Vagina (tissue), 2 donors: ENCODE data around the gene ATP8A2. TPM values are rescaled to one million over a fixed set of nuclear protein-coding genes. Genes with fewer than 3 reads are reported as not detected.

Source experiments
- DNase-seq, 2 donors: peaks; one replicate each; pipeline ENCODE4 v3.0.0-alpha.2; 2017; ENCODE audit errors: extremely low spot score in 2 of 2
- H3K27ac ChIP-seq: fragments of 200-600 bp; sonication (generic); one replicate; pipeline ENCODE4 v1.5.1; 2019
- H3K27me3 ChIP-seq: fragments of 200-600 bp; sonication (generic); one replicate; pipeline ENCODE4 v1.5.1; 2019
- H3K36me3 ChIP-seq, 2 donors: fragments of 200-600 bp; sonication (generic); one replicate each; pipeline ENCODE4 v1.5.1; 2017 to 2019
- H3K4me1 ChIP-seq: fragments of 200-600 bp; sonication (generic); one replicate; pipeline ENCODE4 v1.5.1; 2019
- H3K4me3 ChIP-seq, 2 donors: fragments of 200-600 bp; sonication (generic); 1 replicate in 1 of 2; 2 replicates in 1 of 2; pipeline ENCODE4 v1.5.1; 2016 to 2019
- H3K9me3 ChIP-seq: fragments of 200-600 bp; sonication (generic); one replicate; pipeline ENCODE4 v1.5.1; 2019
- POLR2A ChIP-seq, 2 donors: fragments of 450-650 bp; IDR thresholded peaks; one replicate each; pipeline ENCODE4 v1.6.1; 2017; ENCODE audit warnings: antibody characterized with exemption in 2 of 2, mild to moderate bottlenecking in 2 of 2, moderate library complexity in 2 of 2
- POLR2AphosphoS5 ChIP-seq, 2 donors: sonication (generic); formaldehyde crosslinking; IDR thresholded peaks; one replicate each; pipeline ENCODE4 v1.9.0; 2017; ENCODE audit warnings: antibody characterized with exemption in 2 of 2, mild to moderate bottlenecking in 2 of 2, low read depth in 1 of 2; ENCODE audit not compliant: insufficient read depth in 1 of 2
- intact Hi-C: fragments of 100-400 bp; cut with DNase I; formaldehyde crosslinking; loops from one replicate; pipeline ENCODE4 v1.15.1; 2023
- total RNA-seq: library from RNA; depleted of rRNA; stranded (reverse); fragments of >200 nt; gene quantifications from one replicate; pipeline ENCODE4 v1.2.3, GENCODE V29; 2016
- TF ChIP-seq, protein P1 (sequence below), 3 experiments: fragments of 450-650 bp in 2 of 3; fragments of 200-600 bp in 1 of 3; sonication (generic) in 1 of 3; IDR thresholded peaks; one replicate each; pipeline ENCODE4 v1.5.1; 2017 to 2019; ENCODE audit warnings: antibody characterized with exemption in 3 of 3, mild to moderate bottlenecking in 2 of 3, moderate library complexity in 2 of 3

ATP8A2 gene
- total RNA-seq, 1 donor from 2014 or later = 1.5 TPM

DNA sequence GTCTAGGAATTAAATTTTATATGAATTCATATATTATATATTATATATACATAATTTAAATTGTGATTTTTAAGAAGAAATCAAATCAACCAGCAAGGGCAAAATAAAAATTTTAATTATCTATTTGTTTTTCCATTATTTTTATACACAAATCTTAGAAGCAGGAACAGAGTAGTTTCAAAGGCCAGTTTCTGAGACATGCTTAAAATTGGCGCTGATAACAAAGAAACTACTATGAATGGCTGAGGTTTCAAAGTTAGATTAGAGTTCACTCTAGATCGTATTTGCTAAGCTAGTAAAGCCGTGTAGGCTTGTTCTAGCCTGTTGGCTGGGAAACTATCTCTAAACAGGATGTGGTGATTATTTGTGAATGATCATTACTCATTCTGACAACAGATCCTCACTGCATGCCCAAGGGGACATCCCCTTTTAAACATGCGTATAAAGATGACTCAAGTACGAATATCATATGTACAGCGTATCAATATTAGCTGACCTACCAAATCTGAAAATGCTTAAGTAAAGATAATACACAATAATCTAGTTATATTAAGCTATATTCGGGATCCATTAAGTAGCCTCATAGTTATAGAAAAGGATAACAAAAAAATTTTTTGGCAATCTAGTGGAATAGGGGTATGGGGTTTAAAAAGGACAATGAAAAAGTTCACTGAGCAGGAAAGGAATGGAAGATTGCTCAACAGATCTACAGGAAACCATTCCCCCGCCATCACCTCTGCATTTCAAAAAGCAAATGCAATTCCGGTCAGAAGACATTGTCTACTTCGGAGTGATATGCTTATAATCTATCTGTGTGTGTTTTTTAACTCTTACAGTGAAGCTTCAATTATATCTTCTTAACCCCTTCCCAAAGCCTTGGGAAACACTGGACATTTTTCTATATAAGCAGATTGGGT, 529.9 kb downstream of the ATP8A2 start:
- Histone ChIP-seq H3K36me3 (no peaks in the 10 kb centered on the region), H3K9me3 (no peaks in the 10 kb centered on the region), H3K27me3 (no peaks in the 10 kb centered on the region), H3K4me1 (peaks cover 4% of the 10 kb centered on the region), H3K27ac (no peak overlapping the region), H3K4me3 (no peak overlapping the region)
- intact Hi-C loops = no loop called here
- DNase-seq = no peak
- TF ChIP-seq POLR2A (IDR thresholded peaks at IDR 0.05) (no peak), POLR2AphosphoS5 (IDR thresholded peaks at IDR 0.05; ENCODE audit: insufficient read depth in 1 of 2, low read depth in 1 of 2) (no peak)
- TF ChIP-seq, protein P1, sequence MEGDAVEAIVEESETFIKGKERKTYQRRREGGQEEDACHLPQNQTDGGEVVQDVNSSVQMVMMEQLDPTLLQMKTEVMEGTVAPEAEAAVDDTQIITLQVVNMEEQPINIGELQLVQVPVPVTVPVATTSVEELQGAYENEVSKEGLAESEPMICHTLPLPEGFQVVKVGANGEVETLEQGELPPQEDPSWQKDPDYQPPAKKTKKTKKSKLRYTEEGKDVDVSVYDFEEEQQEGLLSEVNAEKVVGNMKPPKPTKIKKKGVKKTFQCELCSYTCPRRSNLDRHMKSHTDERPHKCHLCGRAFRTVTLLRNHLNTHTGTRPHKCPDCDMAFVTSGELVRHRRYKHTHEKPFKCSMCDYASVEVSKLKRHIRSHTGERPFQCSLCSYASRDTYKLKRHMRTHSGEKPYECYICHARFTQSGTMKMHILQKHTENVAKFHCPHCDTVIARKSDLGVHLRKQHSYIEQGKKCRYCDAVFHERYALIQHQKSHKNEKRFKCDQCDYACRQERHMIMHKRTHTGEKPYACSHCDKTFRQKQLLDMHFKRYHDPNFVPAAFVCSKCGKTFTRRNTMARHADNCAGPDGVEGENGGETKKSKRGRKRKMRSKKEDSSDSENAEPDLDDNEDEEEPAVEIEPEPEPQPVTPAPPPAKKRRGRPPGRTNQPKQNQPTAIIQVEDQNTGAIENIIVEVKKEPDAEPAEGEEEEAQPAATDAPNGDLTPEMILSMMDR (IDR thresholded peaks at IDR 0.05) = no peak

DNA sequence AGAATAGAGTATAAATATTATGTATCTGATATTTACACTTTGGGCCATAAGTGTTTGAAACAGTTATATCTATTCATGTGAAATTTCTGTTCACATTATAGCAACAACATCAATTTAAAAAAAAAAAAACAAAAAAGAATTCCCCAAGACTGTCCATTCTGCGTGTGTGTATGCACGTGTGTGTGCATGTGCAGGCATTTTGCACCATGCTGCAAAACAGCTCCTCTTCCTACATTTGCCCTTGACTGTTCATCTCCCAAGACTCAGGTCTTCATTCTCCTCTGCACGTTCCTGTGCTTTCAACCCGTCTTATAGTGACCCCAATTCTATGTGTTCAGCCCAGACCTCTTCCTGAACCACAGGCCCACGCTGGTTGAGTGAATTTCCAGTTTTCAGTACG, 530.7 kb downstream of the ATP8A2 start:
- no peaks in the 10 kb centered on the region for H3K9me3 ChIP-seq
- DNase-seq = no peak
- no peak overlapping the region for H3K27ac ChIP-seq
- H3K4me1 ChIP-seq = peaks cover 4% of the 10 kb centered on the region
- intact Hi-C loops = no loop called here
- no peaks in the 10 kb centered on the region for H3K27me3 ChIP-seq
- no peaks in the 10 kb centered on the region for H3K36me3 ChIP-seq
- no peak overlapping the region for H3K4me3 ChIP-seq
- TF ChIP-seq POLR2AphosphoS5 (IDR thresholded peaks at IDR 0.05; ENCODE audit: insufficient read depth in 1 of 2, low read depth in 1 of 2) (no peak), POLR2A (IDR thresholded peaks at IDR 0.05) (no peak)
- TF ChIP-seq, protein P1 (IDR thresholded peaks at IDR 0.05) = no peak

DNA sequence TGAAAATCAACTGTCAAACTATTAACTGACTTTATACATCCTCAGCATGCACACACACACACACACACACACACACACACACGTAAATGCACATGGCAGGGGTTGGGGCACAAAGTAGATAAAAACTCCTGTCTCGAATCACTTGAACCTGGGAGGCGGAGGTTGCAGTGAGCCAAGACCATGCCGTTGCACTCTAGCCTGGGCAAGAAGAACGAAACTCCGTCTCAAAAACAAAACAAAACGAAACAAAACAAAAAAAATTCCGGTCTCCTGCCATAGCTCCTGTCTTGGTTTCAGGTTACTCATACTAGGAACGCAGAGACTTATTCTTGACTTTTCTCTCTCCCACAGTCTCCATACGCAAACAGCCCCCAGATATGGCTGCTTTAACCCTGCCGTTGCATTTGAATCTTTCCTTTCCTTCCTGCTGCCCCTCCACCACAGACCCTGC, 531.1 kb downstream of the ATP8A2 start:
- H3K36me3 ChIP-seq = no peaks in the 10 kb centered on the region
- TF ChIP-seq POLR2AphosphoS5 (IDR thresholded peaks at IDR 0.05; ENCODE audit: insufficient read depth in 1 of 2, low read depth in 1 of 2) (no peak), POLR2A (IDR thresholded peaks at IDR 0.05) (no peak)
- TF ChIP-seq, protein P1 (IDR thresholded peaks at IDR 0.05) = no peak
- H3K27me3 ChIP-seq = no peaks in the 10 kb centered on the region
- H3K4me1 ChIP-seq = peaks cover 4% of the 10 kb centered on the region
- no peak overlapping the region for H3K27ac ChIP-seq
- H3K9me3 ChIP-seq = no peaks in the 10 kb centered on the region
- intact Hi-C loops = no loop called here
- H3K4me3 ChIP-seq = no peak overlapping the region
- no peak for DNase-seq

DNA sequence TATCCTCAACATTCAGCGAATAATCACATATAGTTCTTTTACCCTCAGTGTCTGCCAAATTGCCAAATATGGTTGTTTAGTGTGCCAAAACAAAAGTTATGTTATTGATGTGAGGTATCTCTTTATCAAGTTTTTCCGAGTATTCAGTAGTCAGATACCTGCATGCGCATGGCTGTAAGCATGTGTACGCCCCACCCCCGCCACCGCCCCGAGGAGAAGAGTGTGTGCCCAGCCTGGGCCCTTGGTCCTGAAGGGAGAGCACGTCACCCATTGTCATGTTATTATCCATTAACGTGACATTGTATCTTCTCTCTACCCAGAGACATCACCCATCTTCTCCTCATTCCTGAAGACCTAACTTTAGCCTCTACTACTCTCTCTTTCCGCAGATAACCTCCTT, 533.1 kb downstream of the ATP8A2 start:
- Histone ChIP-seq H3K27ac (no peak overlapping the region), H3K36me3 (no peaks in the 10 kb centered on the region)
- no peak for DNase-seq

More for the DNA sequence above, 533.1 kb downstream of the ATP8A2 start:
- intact Hi-C loops = no loop called here
- peaks cover 4% of the 10 kb centered on the region for H3K4me1 ChIP-seq
- no peaks in the 10 kb centered on the region for H3K9me3 ChIP-seq
- no peak overlapping the region for H3K4me3 ChIP-seq
- TF ChIP-seq POLR2AphosphoS5 (IDR thresholded peaks at IDR 0.05; ENCODE audit: insufficient read depth in 1 of 2, low read depth in 1 of 2) (no peak), POLR2A (IDR thresholded peaks at IDR 0.05) (no peak)
- TF ChIP-seq, protein P1 (IDR thresholded peaks at IDR 0.05) = no peak
- no peaks in the 10 kb centered on the region for H3K27me3 ChIP-seq
